Brain microvascular endothelial cell (primary cell): ENCODE results near the gene MED31.

Experiments used
- DNase-seq: peaks from one replicate; pipeline ENCODE4 v3.0.0-alpha.2; 2020
- H3K27ac ChIP-seq: fragments of 250-450 bp; sonication (Bioruptor Pico); 2 replicates; pipeline ENCODE4 v1.5.1; 2020; ENCODE audit warnings: mild to moderate bottlenecking, moderate library complexity
- H3K27me3 ChIP-seq: fragments of 250-450 bp; sonication (Bioruptor Pico); replicated peaks from 2 replicates; pipeline ENCODE4 v1.5.1; 2020; ENCODE audit warnings: mild to moderate bottlenecking
- H3K36me3 ChIP-seq: fragments of 250-450 bp; sonication (Bioruptor Pico); replicated peaks from 2 replicates; pipeline ENCODE4 v1.5.1; 2020; ENCODE audit warnings: mild to moderate bottlenecking
- H3K4me3 ChIP-seq: 2 replicates; pipeline ENCODE4 v1.5.1; 2011; ENCODE audit warnings: low read depth, mild to moderate bottlenecking, control low read depth, low read length, moderate library complexity
- in situ Hi-C: cut with HindIII; loops from 2 replicates; pipeline ENCODE4 v1.10.0; 2017; ENCODE audit warnings: low sequenced_read_pairs, low pct_ligation_motif_present
- TF ChIP-seq, protein P1 (sequence below): IDR thresholded peaks from 2 replicates; pipeline ENCODE4 v1.5.1; 2011; ENCODE audit warnings: low read depth, mild to moderate bottlenecking, moderate library complexity, low read length, control low read depth, inconsistent platforms; ENCODE audit errors: missing control alignments

The MED31 gene

DNA sequence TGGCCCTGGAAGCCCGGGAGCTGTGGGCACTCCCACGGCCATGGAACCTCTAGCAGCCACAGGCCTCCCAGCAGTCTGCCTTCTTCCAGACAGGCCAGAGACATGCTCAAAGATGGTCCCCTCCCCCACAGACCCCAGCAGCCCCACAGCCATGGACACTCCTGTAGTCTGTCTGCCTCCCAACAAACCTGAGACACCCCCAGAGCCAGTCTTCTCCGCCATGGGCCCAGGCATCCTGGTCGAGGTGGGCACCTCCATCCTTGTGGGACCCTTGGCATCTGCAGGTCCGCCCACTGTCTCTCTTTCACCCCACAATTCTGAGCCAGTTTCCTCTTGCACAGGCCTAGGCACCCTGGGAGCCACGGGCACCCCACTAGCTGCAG is 14.0 kb downstream of the MED31 start:
- in situ Hi-C loops: no loop called here
- H3K4me3 ChIP-seq: no peak overlapping the region
- TF ChIP-seq, protein P1, sequence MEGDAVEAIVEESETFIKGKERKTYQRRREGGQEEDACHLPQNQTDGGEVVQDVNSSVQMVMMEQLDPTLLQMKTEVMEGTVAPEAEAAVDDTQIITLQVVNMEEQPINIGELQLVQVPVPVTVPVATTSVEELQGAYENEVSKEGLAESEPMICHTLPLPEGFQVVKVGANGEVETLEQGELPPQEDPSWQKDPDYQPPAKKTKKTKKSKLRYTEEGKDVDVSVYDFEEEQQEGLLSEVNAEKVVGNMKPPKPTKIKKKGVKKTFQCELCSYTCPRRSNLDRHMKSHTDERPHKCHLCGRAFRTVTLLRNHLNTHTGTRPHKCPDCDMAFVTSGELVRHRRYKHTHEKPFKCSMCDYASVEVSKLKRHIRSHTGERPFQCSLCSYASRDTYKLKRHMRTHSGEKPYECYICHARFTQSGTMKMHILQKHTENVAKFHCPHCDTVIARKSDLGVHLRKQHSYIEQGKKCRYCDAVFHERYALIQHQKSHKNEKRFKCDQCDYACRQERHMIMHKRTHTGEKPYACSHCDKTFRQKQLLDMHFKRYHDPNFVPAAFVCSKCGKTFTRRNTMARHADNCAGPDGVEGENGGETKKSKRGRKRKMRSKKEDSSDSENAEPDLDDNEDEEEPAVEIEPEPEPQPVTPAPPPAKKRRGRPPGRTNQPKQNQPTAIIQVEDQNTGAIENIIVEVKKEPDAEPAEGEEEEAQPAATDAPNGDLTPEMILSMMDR: no peak
- no peak overlapping the region for H3K27ac ChIP-seq
- H3K36me3 ChIP-seq: peaks cover 17% of the 10 kb centered on the region
- no peaks in the 10 kb centered on the region for H3K27me3 ChIP-seq
- DNase-seq: no peak

DNA sequence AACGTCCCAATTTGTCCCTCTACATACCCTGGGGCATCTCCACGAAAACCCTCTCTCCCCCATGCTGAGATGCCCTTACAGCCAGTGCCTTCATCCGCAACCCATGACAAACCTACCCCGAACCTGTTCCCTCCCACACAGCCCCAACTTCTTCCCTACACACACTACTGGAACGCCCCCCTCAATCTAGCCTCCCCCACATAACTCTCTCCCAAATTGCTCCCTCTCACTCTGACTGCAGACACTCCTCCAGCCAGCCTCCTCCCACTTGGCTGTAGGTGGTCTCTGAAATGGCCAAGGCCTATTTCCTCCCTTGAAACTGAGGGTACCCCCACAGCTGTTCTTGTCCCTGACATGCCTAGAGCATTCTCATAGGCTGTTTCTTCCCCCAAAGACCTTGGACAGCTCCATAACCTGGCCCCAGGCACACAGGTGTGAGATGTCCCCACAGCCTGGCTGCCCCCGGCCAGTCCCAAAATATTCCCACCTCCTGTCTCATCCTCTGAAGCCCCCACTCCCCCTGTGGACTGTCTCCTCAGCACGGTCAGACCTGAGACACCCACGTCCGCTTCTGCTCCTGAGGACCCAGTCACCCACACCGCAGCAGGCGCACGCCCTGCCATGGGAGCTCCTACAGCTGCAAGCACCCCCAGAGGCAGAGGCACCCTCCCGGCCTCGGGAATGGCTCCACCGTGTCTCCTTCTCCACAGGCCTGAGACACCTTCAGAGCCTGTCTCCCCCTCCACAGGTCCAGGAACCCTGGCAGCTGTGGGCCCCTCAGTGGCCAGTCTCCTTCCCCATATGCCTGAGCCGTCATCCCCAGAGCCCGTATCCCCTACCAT is 14.6 kb downstream of the MED31 start:
- in situ Hi-C loops: no loop called here
- TF ChIP-seq, protein P1: no peak
- DNase-seq: no peak
- H3K4me3 ChIP-seq: no peak overlapping the region
- H3K27ac ChIP-seq: no peak overlapping the region
- no peaks in the 10 kb centered on the region for H3K27me3 ChIP-seq
- peaks cover 23% of the 10 kb centered on the region for H3K36me3 ChIP-seq

DNA sequence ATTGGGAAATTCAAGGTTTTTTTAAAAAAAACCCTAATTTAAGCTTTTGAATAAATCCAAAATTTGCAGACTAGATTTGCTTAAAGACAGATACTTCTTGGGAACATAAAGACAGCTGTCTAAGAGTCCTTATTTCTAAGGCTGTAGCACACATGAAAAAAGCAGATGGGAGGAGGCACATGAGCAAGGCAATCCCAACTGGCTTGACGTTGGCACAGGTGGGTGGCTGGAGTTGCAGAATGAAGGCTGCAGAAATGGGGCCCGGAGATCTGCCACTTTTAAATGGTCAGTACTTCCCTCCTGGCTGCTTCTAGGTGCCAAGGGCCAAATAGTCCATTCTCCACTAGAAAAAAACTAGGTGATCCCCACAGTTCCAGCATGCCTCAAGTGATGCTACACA is 15.3 kb downstream of the MED31 start:
- H3K27ac ChIP-seq: no peak overlapping the region
- H3K4me3 ChIP-seq: no peak overlapping the region
- TF ChIP-seq, protein P1: no peak
- no peaks in the 10 kb centered on the region for H3K27me3 ChIP-seq
- no peak for DNase-seq
- in situ Hi-C loops: no loop called here
- peaks cover 29% of the 10 kb centered on the region for H3K36me3 ChIP-seq

DNA sequence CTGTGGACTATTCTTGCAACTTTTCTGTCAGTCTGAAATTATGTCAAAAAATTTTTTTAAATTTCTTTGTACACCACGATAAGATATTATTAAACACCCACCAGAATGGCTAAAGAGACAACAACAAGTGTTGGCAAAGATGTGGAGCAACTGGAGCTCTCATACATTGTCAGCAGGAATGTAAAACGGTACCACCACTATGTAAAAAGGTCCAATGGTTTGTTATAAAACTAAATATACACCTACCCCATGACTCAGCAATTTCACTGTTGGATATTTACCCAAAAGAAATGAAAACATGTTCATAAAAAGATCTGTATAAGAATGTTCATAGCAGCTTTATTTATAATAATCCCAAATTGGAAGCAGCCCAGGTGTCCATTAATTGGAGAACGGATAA is 18.1 kb downstream of the MED31 start:
- TF ChIP-seq, protein P1: no peak
- Histone ChIP-seq H3K27ac (no peak overlapping the region), H3K36me3 (peaks cover 29% of the 10 kb centered on the region), H3K27me3 (no peaks in the 10 kb centered on the region), H3K4me3 (no peak overlapping the region)
- in situ Hi-C loops: no loop called here
- DNase-seq: no peak

DNA sequence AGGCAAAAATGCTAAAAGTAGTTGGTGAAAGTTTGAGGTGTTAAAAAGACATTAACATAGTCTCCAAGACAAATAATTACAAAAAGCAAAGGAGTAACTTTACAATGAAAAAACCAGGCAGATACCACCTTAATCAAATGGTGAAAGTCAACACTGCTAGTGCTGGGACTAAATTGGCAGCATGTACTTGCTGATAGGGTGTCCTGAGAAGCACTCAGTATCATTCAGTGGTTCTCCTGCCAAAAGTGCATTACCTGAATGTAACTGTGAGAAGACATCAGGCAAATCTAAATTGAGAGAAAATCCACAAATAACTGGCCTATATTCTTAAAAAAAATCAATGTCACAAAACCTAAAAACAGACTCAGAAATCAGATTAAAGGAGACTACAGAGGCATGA is 18.9 kb downstream of the MED31 start:
- no peak for DNase-seq
- in situ Hi-C loops: no loop called here
- Histone ChIP-seq H3K27ac (no peak overlapping the region), H3K27me3 (no peaks in the 10 kb centered on the region), H3K36me3 (peaks cover 31% of the 10 kb centered on the region), H3K4me3 (no peak overlapping the region)
- TF ChIP-seq, protein P1: no peak

DNA sequence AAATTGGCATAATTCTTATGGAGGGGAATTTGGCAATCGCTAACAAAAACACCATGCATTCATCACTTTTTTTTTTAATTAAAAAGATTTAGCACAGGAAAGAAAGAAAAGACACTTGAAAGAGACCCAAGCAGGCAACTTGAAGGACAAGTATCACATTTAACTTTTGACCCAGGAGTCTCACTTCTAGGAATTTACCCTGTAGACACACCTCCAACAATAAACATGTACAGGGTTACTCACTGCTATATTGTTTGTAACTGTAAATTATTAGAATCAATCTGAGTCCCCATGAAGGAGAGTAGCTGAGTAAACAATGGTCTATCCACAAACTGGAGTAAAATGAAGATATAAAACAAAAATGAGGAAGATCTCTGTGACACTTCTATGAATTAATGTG is 21.0 kb downstream of the MED31 start:
- in situ Hi-C loops: no loop called here
- Histone ChIP-seq H3K27me3 (no peaks in the 10 kb centered on the region), H3K4me3 (no peak overlapping the region), H3K36me3 (peaks cover 31% of the 10 kb centered on the region), H3K27ac (no peak overlapping the region)
- no peak for DNase-seq
- TF ChIP-seq, protein P1: no peak
